HepG2 (cell line): ENCODE results near the gene MSANTD2. TPM values are rescaled to one million over a fixed set of nuclear protein-coding genes. Genes with fewer than 3 reads are reported as not detected.
A peak's percentile ranks its signal among the peaks of the same experiment; 100 is the strongest.

Experiments
- ADNP ChIP-seq: sonication (generic); formaldehyde crosslinking; IDR thresholded peaks from 2 replicates; pipeline ENCODE4 v1.4.0; 2020; ENCODE audit warnings: missing genetic modification reagents
- BCL6 ChIP-seq: IDR thresholded peaks from 2 replicates; pipeline ENCODE4 v1.6.1; 2016; ENCODE audit warnings: missing genetic modification reagents, missing compliant biosample characterization
- FOXO1 ChIP-seq: sonication (generic); formaldehyde crosslinking; IDR thresholded peaks from 2 replicates; pipeline ENCODE4 v1.4.0; 2020; ENCODE audit warnings: missing genetic modification reagents
- GPN1 ChIP-seq: sonication (generic); formaldehyde crosslinking; IDR thresholded peaks from 2 replicates; pipeline ENCODE4 v1.5.1; 2020; ENCODE audit warnings: missing genetic modification reagents, borderline replicate concordance
- MTA1 ChIP-seq: sonication (generic); formaldehyde crosslinking; IDR thresholded peaks from 2 replicates; pipeline ENCODE4 v1.4.0; 2020; ENCODE audit warnings: missing genetic modification reagents, mild to moderate bottlenecking, borderline replicate concordance
- MXD3 ChIP-seq: IDR thresholded peaks from 2 replicates; pipeline ENCODE4 v1.6.1; 2016; ENCODE audit warnings: mild to moderate bottlenecking, missing biosample characterization, missing genetic modification reagents
- PATZ1 ChIP-seq: sonication (generic); formaldehyde crosslinking; IDR thresholded peaks from 2 replicates; pipeline ENCODE4 v1.4.0; 2020; ENCODE audit warnings: missing genetic modification reagents
- PHF21A ChIP-seq: sonication (generic); formaldehyde crosslinking; IDR thresholded peaks from 2 replicates; pipeline ENCODE4 v1.5.0; 2020; ENCODE audit warnings: mild to moderate bottlenecking, missing genetic modification reagents
- TEAD2 ChIP-seq: sonication (generic); formaldehyde crosslinking; IDR thresholded peaks from 2 replicates; pipeline ENCODE4 v1.9.0; 2021; ENCODE audit warnings: missing genetic modification reagents
- YEATS2 ChIP-seq: sonication (generic); formaldehyde crosslinking; IDR thresholded peaks from 2 replicates; pipeline ENCODE4 v1.4.0; 2020; ENCODE audit warnings: missing genetic modification reagents, borderline replicate concordance
- ZBTB21 ChIP-seq: sonication (generic); formaldehyde crosslinking; IDR thresholded peaks from 2 replicates; pipeline ENCODE4 v1.4.0; 2020; ENCODE audit warnings: missing genetic modification reagents
- ZNF136 ChIP-seq: sonication (generic); formaldehyde crosslinking; IDR thresholded peaks from 2 replicates; pipeline ENCODE4 v1.8.1; 2022; ENCODE audit warnings: low read depth, mild to moderate bottlenecking, moderate library complexity, missing genetic modification reagents
- ZSCAN12 ChIP-seq: sonication (generic); formaldehyde crosslinking; IDR thresholded peaks from 2 replicates; pipeline ENCODE4 v1.9.0; 2021; ENCODE audit warnings: mild to moderate bottlenecking, missing genetic modification reagents
- polyA plus RNA-seq, 8 experiments: library from polyadenylated mRNA; depleted of rRNA in 3 of 8; stranded (reverse) in 7 of 8; unstranded in 1 of 8; fragments of >200 nt; fragmentation: Illumina TruSeq in 4 of 8; extraction: Trizol in 4 of 8; gene quantifications; 2 replicates each; pipeline versions ENCODE4 v1.2.1 to v1.2.3, GENCODE V29; 2011 to 2016; ENCODE audit warnings: low read depth in 4 of 8, missing spikeins in 1 of 8, mixed read lengths in 1 of 8; ENCODE audit not compliant: insufficient read depth in 1 of 8
- total RNA-seq, 5 experiments: library from RNA; depleted of rRNA; stranded (reverse); fragments of >200 nt; fragmentation: Illumina TruSeq; extraction: Trizol; gene quantifications; 2 replicates each; pipeline ENCODE4 v1.2.3, GENCODE V29; 2016; ENCODE audit warnings: low read depth in 1 of 5
- TF ChIP-seq, protein P1 (sequence below): IDR thresholded peaks from 2 replicates; pipeline ENCODE4 v1.4.0; 2020; ENCODE audit warnings: mild to moderate bottlenecking, missing genetic modification reagents
- TF ChIP-seq, protein P2 (sequence below): sonication (generic); formaldehyde crosslinking; IDR thresholded peaks from 2 replicates; pipeline ENCODE4 v1.5.0; 2020; ENCODE audit warnings: missing genetic modification reagents
- TF ChIP-seq, protein P3 (sequence below): sonication (generic); formaldehyde crosslinking; IDR thresholded peaks from 2 replicates; pipeline ENCODE4 v1.9.0; 2021; ENCODE audit warnings: missing genetic modification reagents, borderline replicate concordance
- TF ChIP-seq, protein P4 (sequence below): IDR thresholded peaks from 2 replicates; pipeline ENCODE4 v1.6.1; 2016

MSANTD2 gene
- total and polyA plus RNA-seq, 2 of the 13 experiments (the other 11 are each of a cell fraction or from before 2014, with no cell fraction given) = 8.7 to 10.1 TPM

DNA sequence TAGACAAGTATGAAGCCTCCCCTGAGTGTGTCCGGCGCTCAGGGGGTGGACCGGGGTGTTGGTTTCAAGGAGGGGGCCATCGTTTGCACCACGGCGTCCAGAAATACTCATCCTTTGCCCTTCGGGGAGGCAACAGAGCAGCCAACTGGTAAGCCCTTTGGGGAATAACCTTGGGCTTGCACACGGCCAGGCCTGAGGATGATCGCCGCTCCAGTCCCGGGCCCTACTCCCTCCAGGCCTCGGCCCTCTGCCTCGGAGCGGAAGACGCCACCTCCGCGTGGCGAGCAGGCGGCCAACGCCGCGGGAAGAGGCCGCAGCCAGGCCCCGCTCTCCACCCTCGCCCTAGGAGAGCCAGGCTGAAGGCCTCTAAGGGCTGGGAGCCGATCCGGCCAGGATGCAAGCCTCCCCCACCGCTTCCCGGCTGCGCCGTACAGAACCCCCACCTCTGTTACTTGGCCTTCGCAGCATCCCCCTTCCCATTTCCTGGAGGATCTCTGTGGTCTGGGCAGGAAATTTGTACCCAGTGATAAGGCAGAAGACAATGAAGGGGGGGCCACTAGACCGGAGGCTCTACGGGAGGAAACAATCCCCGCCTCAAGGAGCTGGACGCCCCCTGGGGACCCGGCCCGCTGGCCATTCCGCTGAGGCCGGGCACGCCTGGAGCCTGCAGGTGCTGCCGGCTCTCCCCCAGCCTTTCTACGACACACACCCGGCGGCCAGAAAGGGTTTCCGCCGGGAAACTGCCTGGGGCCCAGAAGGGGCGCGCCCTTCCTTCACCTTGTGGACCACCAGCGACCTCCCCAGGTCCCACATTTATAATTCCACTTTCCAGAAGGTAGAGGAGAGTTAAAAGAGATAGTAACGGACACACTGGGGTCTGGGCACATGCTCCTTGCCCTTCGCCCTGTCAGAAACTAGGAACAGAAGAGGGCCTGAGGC lies 40.7 kb downstream of the MSANTD2 start (continued):
- TF ChIP-seq FOXO1 = no peak
- TF ChIP-seq, protein P1, sequence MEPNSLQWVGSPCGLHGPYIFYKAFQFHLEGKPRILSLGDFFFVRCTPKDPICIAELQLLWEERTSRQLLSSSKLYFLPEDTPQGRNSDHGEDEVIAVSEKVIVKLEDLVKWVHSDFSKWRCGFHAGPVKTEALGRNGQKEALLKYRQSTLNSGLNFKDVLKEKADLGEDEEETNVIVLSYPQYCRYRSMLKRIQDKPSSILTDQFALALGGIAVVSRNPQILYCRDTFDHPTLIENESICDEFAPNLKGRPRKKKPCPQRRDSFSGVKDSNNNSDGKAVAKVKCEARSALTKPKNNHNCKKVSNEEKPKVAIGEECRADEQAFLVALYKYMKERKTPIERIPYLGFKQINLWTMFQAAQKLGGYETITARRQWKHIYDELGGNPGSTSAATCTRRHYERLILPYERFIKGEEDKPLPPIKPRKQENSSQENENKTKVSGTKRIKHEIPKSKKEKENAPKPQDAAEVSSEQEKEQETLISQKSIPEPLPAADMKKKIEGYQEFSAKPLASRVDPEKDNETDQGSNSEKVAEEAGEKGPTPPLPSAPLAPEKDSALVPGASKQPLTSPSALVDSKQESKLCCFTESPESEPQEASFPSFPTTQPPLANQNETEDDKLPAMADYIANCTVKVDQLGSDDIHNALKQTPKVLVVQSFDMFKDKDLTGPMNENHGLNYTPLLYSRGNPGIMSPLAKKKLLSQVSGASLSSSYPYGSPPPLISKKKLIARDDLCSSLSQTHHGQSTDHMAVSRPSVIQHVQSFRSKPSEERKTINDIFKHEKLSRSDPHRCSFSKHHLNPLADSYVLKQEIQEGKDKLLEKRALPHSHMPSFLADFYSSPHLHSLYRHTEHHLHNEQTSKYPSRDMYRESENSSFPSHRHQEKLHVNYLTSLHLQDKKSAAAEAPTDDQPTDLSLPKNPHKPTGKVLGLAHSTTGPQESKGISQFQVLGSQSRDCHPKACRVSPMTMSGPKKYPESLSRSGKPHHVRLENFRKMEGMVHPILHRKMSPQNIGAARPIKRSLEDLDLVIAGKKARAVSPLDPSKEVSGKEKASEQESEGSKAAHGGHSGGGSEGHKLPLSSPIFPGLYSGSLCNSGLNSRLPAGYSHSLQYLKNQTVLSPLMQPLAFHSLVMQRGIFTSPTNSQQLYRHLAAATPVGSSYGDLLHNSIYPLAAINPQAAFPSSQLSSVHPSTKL (CRISPR knock-in tag) = no peak; the same call in 1 of the 2 replicates
- TF ChIP-seq ZBTB21 (CRISPR knock-in tag) = no peak
- TF ChIP-seq TEAD2 (CRISPR knock-in tag) = no peak
- TF ChIP-seq GPN1 (CRISPR knock-in tag) = 0 out of 2 replicates have a peak, but pooled peaks have one; percentile 27
- peak; percentile 45; the same call in 1 of the 2 replicates for TF ChIP-seq ZSCAN12 (CRISPR knock-in tag)
- no peak for TF ChIP-seq YEATS2 (CRISPR knock-in tag)
- no peak for TF ChIP-seq ADNP (CRISPR knock-in tag)
- TF ChIP-seq ZNF136 = no peak
- no peak for TF ChIP-seq PATZ1 (CRISPR knock-in tag)
- TF ChIP-seq, protein P2, sequence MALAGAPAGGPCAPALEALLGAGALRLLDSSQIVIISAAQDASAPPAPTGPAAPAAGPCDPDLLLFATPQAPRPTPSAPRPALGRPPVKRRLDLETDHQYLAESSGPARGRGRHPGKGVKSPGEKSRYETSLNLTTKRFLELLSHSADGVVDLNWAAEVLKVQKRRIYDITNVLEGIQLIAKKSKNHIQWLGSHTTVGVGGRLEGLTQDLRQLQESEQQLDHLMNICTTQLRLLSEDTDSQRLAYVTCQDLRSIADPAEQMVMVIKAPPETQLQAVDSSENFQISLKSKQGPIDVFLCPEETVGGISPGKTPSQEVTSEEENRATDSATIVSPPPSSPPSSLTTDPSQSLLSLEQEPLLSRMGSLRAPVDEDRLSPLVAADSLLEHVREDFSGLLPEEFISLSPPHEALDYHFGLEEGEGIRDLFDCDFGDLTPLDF (CRISPR knock-in tag) = peak; percentile 44; the same call in 1 of the 2 replicates
- TF ChIP-seq, protein P3, sequence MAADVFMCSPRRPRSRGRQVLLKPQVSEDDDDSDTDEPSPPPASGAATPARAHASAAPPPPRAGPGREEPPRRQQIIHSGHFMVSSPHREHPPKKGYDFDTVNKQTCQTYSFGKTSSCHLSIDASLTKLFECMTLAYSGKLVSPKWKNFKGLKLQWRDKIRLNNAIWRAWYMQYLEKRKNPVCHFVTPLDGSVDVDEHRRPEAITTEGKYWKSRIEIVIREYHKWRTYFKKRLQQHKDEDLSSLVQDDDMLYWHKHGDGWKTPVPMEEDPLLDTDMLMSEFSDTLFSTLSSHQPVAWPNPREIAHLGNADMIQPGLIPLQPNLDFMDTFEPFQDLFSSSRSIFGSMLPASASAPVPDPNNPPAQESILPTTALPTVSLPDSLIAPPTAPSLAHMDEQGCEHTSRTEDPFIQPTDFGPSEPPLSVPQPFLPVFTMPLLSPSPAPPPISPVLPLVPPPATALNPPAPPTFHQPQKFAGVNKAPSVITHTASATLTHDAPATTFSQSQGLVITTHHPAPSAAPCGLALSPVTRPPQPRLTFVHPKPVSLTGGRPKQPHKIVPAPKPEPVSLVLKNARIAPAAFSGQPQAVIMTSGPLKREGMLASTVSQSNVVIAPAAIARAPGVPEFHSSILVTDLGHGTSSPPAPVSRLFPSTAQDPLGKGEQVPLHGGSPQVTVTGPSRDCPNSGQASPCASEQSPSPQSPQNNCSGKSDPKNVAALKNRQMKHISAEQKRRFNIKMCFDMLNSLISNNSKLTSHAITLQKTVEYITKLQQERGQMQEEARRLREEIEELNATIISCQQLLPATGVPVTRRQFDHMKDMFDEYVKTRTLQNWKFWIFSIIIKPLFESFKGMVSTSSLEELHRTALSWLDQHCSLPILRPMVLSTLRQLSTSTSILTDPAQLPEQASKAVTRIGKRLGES (CRISPR knock-in tag) = no peak
- TF ChIP-seq MTA1 (CRISPR knock-in tag) = no peak
- 0 out of 2 replicates have a peak, but pooled peaks have one; percentile 16 for TF ChIP-seq BCL6 (CRISPR knock-in tag)
- TF ChIP-seq, protein P4, sequence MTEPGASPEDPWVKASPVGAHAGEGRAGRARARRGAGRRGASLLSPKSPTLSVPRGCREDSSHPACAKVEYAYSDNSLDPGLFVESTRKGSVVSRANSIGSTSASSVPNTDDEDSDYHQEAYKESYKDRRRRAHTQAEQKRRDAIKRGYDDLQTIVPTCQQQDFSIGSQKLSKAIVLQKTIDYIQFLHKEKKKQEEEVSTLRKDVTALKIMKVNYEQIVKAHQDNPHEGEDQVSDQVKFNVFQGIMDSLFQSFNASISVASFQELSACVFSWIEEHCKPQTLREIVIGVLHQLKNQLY (CRISPR knock-in tag) = no peak
- TF ChIP-seq PHF21A (CRISPR knock-in tag) = 0 out of 2 replicates have a peak, but pooled peaks have one; percentile 18
- peak; percentile 94 for TF ChIP-seq MXD3 (CRISPR knock-in tag)
